Karpas-422 (cell line): Measurements from ENCODE around the gene SLC16A5. TPM values are rescaled to one million over a fixed set of nuclear protein-coding genes. Genes with fewer than 3 reads are reported as not detected.

Source experiments
- DNase-seq: peaks from one replicate; pipeline ENCODE4 v3.0.0-alpha.2; 2015
- H2AFZ ChIP-seq: fragments of 200-600 bp; sonication (generic); 2 replicates; pipeline ENCODE4 v1.6.1; 2014; ENCODE audit warnings: antibody characterized with exemption, low read length, mixed read lengths
- H3K27ac ChIP-seq: fragments of 200-600 bp; sonication (generic); 2 replicates; pipeline ENCODE4 v1.5.1; 2014; ENCODE audit warnings: mild to moderate bottlenecking, low read length, moderate library complexity
- H3K27me3 ChIP-seq: fragments of 200-600 bp; sonication (generic); 2 replicates; pipeline ENCODE4 v1.6.1; 2014; ENCODE audit warnings: low read length, mixed read lengths
- H3K36me3 ChIP-seq: fragments of 200-600 bp; sonication (generic); 2 replicates; pipeline ENCODE4 v1.6.1; 2014; ENCODE audit warnings: low read length, mixed read lengths; ENCODE audit not compliant: insufficient read depth
- H3K4me1 ChIP-seq: fragments of 200-600 bp; sonication (generic); 2 replicates; pipeline ENCODE4 v1.6.1; 2014; ENCODE audit warnings: mild to moderate bottlenecking, low read length, mixed read lengths
- H3K4me2 ChIP-seq: fragments of 200-600 bp; sonication (generic); 2 replicates; pipeline ENCODE4 v1.6.1; 2014; ENCODE audit warnings: low read length, low read depth, mild to moderate bottlenecking; ENCODE audit not compliant: poor library complexity, severe bottlenecking
- H3K4me3 ChIP-seq: fragments of 200-600 bp; sonication (generic); 2 replicates; pipeline ENCODE4 v1.5.1; 2014; ENCODE audit warnings: mild to moderate bottlenecking, antibody characterized with exemption, low read length, mixed read lengths
- H3K79me2 ChIP-seq: fragments of 200-600 bp; sonication (generic); 2 replicates; pipeline ENCODE4 v1.6.1; 2014; ENCODE audit warnings: mild to moderate bottlenecking, low read length, mixed read lengths
- H3K9ac ChIP-seq: fragments of 200-600 bp; sonication (generic); 2 replicates; pipeline ENCODE4 v1.6.0; 2014; ENCODE audit warnings: low read length
- H3K9me2 ChIP-seq: fragments of 200-600 bp; sonication (generic), shearing (Covaris generic); replicated peaks from 2 replicates; pipeline ENCODE4 v1.6.0; 2014; ENCODE audit warnings: mild to moderate bottlenecking, low read length, moderate library complexity; ENCODE audit not compliant: insufficient read depth
- H3K9me3 ChIP-seq: fragments of 300-700, 200-600 bp; sonication (generic); 2 replicates; pipeline ENCODE4 v1.6.1; 2014; ENCODE audit warnings: low read length, mixed read lengths
- H4K20me1 ChIP-seq: fragments of 200-600 bp; sonication (generic); 2 replicates; pipeline ENCODE4 v1.6.1; 2014; ENCODE audit warnings: mild to moderate bottlenecking, antibody characterized with exemption, low read length, low read depth; ENCODE audit not compliant: insufficient read depth
- total RNA-seq: library from RNA; depleted of rRNA; stranded (reverse); fragments of >200 nt; shearing (Covaris generic); gene quantifications from 2 replicates; pipeline ENCODE4 v1.2.3, GENCODE V29; 2014; ENCODE audit warnings: low replicate concordance

Gene SLC16A5
- total RNA-seq, 1 experiment from 2014 or later, result not detected

GRCh38 chr17:75061055-75061438 lies 26.7 kb upstream of the SLC16A5 start:
- H3K36me3 ChIP-seq, result peaks cover 5% of the 10 kb centered on the region

GRCh38 chr17:75061618-75062017 lies 26.1 kb upstream of the SLC16A5 start:
- H3K79me2 ChIP-seq, result no peaks in the 10 kb centered on the region
- H3K9ac ChIP-seq, result no peak overlapping the region
- H3K27me3 ChIP-seq, result no peaks in the 10 kb centered on the region
- H3K4me3 ChIP-seq, result no peak overlapping the region
- no peak overlapping the region for H3K4me2 ChIP-seq
- H3K4me1 ChIP-seq, result no peaks in the 10 kb centered on the region
- H3K27ac ChIP-seq, result no peak overlapping the region
- no peaks in the 10 kb centered on the region for H4K20me1 ChIP-seq
- no peaks in the 10 kb centered on the region for H3K9me3 ChIP-seq
- H3K9me2 ChIP-seq, result no peaks in the 10 kb centered on the region
- H3K36me3 ChIP-seq, result peaks cover 4% of the 10 kb centered on the region
- no peak overlapping the region for H2AFZ ChIP-seq
- no peak for DNase-seq

More at GRCh38 chr17:75061055-75061438, 26.7 kb upstream of the SLC16A5 start:
- H3K9me3 ChIP-seq, result no peaks in the 10 kb centered on the region
- no peaks in the 10 kb centered on the region for H4K20me1 ChIP-seq
- H3K79me2 ChIP-seq, result no peaks in the 10 kb centered on the region
- no peaks in the 10 kb centered on the region for H3K9me2 ChIP-seq
- DNase-seq, result no peak
- no peak overlapping the region for H3K9ac ChIP-seq
- no peaks in the 10 kb centered on the region for H3K4me1 ChIP-seq
- H3K27me3 ChIP-seq, result no peaks in the 10 kb centered on the region
- H3K27ac ChIP-seq, result no peak overlapping the region
- no peak overlapping the region for H2AFZ ChIP-seq
- no peak overlapping the region for H3K4me2 ChIP-seq
- no peak overlapping the region for H3K4me3 ChIP-seq

DNA sequence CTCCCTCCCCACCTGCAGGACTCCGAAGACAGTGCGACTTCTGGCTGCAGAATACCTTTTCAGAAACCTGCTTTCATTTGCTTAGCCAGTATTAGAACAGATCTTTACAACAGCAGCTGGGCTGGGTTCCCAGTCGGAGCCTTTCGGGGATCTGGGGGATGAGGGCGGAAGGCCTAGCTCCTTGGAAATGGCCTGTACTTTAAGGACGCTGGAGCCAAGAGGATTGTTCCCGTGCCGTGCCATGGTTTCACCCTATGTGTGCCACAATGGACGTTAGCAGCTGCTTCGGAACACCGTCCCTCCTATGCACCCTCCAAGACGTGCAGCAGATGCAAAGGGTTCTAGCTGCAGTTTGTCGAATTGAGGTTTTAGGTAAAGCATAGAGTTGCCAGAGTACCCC lies 24.6 kb upstream of the SLC16A5 start:
- no peaks in the 10 kb centered on the region for H3K9me2 ChIP-seq
- H3K27ac ChIP-seq, result no peak overlapping the region
- H3K4me2 ChIP-seq, result no peak overlapping the region
- no peak overlapping the region for H2AFZ ChIP-seq
- no peaks in the 10 kb centered on the region for H3K9me3 ChIP-seq
- no peaks in the 10 kb centered on the region for H4K20me1 ChIP-seq
- no peaks in the 10 kb centered on the region; the same call in none of the 2 replicates for H3K36me3 ChIP-seq
- no peaks in the 10 kb centered on the region for H3K4me1 ChIP-seq
- no peak overlapping the region for H3K4me3 ChIP-seq
- H3K9ac ChIP-seq, result no peak overlapping the region
- no peaks in the 10 kb centered on the region for H3K79me2 ChIP-seq
- H3K27me3 ChIP-seq, result no peaks in the 10 kb centered on the region
- no peak for DNase-seq

DNA sequence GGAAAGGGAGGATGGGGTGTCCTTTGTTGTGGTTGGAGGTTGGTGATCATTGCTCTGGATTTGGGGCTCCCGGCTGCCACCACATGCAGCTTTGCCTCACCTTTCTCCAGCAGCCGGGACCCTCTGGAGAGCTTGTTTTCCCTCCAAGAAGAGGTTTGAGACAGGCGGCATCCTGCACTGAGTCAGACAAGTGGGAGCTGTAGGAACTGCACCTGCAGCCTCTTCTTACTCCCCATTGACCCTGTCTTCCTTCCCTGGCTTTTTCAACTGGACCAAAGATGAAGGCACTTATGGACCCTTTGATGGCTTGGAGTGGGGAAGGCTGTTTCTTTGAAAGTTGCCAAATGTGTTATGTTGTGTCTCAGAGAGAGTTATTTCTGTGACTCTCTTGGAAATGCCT lies 24.1 kb upstream of the SLC16A5 start:
- no peak overlapping the region for H3K9ac ChIP-seq
- H2AFZ ChIP-seq, result no peak overlapping the region
- no peaks in the 10 kb centered on the region for H3K79me2 ChIP-seq
- no peaks in the 10 kb centered on the region for H3K9me3 ChIP-seq
- DNase-seq, result no peak
- no peak overlapping the region for H3K4me3 ChIP-seq
- no peak overlapping the region for H3K4me2 ChIP-seq
- H3K4me1 ChIP-seq, result no peaks in the 10 kb centered on the region
- H4K20me1 ChIP-seq, result no peaks in the 10 kb centered on the region
- H3K27ac ChIP-seq, result no peak overlapping the region
- H3K27me3 ChIP-seq, result no peaks in the 10 kb centered on the region
- no peaks in the 10 kb centered on the region for H3K9me2 ChIP-seq
- no peaks in the 10 kb centered on the region; the same call in none of the 2 replicates for H3K36me3 ChIP-seq

GRCh38 chr17:75064040-75064439 lies 23.7 kb upstream of the SLC16A5 start:
- H3K9me2 ChIP-seq, result no peaks in the 10 kb centered on the region
- H2AFZ ChIP-seq, result no peak overlapping the region
- H3K4me3 ChIP-seq, result no peak overlapping the region
- H3K79me2 ChIP-seq, result no peaks in the 10 kb centered on the region
- no peak overlapping the region for H3K27ac ChIP-seq
- H3K4me2 ChIP-seq, result no peak overlapping the region
- H3K9ac ChIP-seq, result no peak overlapping the region
- H3K36me3 ChIP-seq, result no peaks in the 10 kb centered on the region; the same call in none of the 2 replicates
- no peaks in the 10 kb centered on the region for H3K4me1 ChIP-seq
- no peaks in the 10 kb centered on the region for H3K9me3 ChIP-seq
- H3K27me3 ChIP-seq, result no peaks in the 10 kb centered on the region
- DNase-seq, result no peak
- H4K20me1 ChIP-seq, result no peaks in the 10 kb centered on the region

- Histone ChIP-seq H3K4me1 (no peaks in the 10 kb centered on the region), H3K27ac (no peak overlapping the region), H4K20me1 (no peaks in the 10 kb centered on the region), H3K27me3 (no peaks in the 10 kb centered on the region), H3K9ac (no peak overlapping the region), H2AFZ (no peak overlapping the region), H3K9me3 (no peaks in the 10 kb centered on the region), H3K79me2 (no peaks in the 10 kb centered on the region), H3K4me2 (no peak overlapping the region), H3K9me2 (no peaks in the 10 kb centered on the region), H3K4me3 (no peak overlapping the region), H3K36me3 (no peaks in the 10 kb centered on the region; the same call in none of the 2 replicates)
- DNase-seq, result no peak
Measured at GRCh38 chr17:75064460-75064859, 23.3 kb upstream of the SLC16A5 start.

GRCh38 chr17:75064867-75065561 lies 22.7 kb upstream of the SLC16A5 start:
- Histone ChIP-seq H3K9ac (no peak overlapping the region), H3K4me2 (no peak overlapping the region), H3K79me2 (no peaks in the 10 kb centered on the region), H3K27me3 (no peaks in the 10 kb centered on the region), H4K20me1 (no peaks in the 10 kb centered on the region), H2AFZ (no peak overlapping the region), H3K36me3 (no peaks in the 10 kb centered on the region; the same call in none of the 2 replicates), H3K27ac (no peak overlapping the region), H3K4me3 (no peak overlapping the region), H3K9me3 (no peaks in the 10 kb centered on the region), H3K4me1 (no peaks in the 10 kb centered on the region), H3K9me2 (no peaks in the 10 kb centered on the region)
- DNase-seq, result no peak

DNA sequence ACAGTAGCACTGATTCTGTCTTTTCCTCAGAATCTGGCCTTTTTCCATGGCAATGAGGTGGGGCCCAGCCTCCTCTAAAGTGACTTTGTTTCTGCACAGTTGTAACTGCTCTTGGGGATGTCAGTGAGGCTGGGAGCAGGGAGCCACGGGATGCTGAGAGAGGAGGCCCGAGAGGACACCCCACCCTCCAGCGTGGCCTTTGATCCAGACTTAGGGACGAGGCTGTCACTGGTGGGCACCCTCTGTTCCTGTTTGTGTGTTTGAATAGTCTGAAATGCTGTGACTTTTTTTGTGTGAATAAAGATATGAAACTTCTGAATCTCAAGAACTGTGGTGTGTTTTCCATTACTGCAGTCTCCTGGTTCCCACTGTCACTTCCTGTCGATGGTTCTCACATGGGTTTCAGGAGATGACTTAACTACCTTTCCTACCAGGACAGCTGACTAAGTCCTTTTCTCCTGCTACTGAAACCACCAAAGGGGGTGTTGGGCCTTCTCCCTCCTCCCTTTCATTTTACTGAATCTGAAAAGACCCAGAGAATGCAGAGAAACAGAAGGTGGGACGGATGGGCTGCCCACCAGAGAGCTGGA lies 22.1 kb upstream of the SLC16A5 start:
- Histone ChIP-seq H2AFZ (no peak overlapping the region), H4K20me1 (no peaks in the 10 kb centered on the region), H3K4me1 (no peaks in the 10 kb centered on the region), H3K9me2 (no peaks in the 10 kb centered on the region), H3K9me3 (no peaks in the 10 kb centered on the region), H3K79me2 (no peaks in the 10 kb centered on the region), H3K27me3 (no peaks in the 10 kb centered on the region), H3K4me2 (no peak overlapping the region), H3K9ac (no peak overlapping the region), H3K4me3 (no peak overlapping the region), H3K27ac (no peak overlapping the region), H3K36me3 (no peaks in the 10 kb centered on the region; the same call in none of the 2 replicates)
- DNase-seq, result no peak
